ENCODE data around the gene HMCN2. TPM values are rescaled to one million over a fixed set of nuclear protein-coding genes. Genes with fewer than 3 reads are reported as not detected.
A peak's percentile ranks its signal among the peaks of the same experiment; 100 is the strongest.
"Not testable (repeated sequence)": the region's sequence is repeated elsewhere in the genome, so short reads cannot be mapped to it uniquely, and the experiment has no call there.

The HMCN2 gene
- total RNA-seq, 2 donors from 2014 or later: 20.1 to 30.6 TPM

GRCh38 chr9:130431536-130432303 lies 166.2 kb downstream of the HMCN2 start:
- Histone ChIP-seq H3K4me3 (no peak overlapping the region), H3K27me3 (no peaks in the 10 kb centered on the region), H3K27ac (no peak overlapping the region), H3K36me3 (no peaks in the 10 kb centered on the region), H3K9ac (ENCODE audit: low read depth in 2 of 2, low read length in 2 of 2) (no peak overlapping the region), H3K4me1 (peaks cover 12% of the 10 kb centered on the region), H3K9me3 (no peaks in the 10 kb centered on the region)
- TF ChIP-seq CTCF (IDR thresholded peaks at IDR 0.05): no peak
- intact Hi-C loops (cut with DNase I): no loop called here
- DNase-seq: no peak

GRCh38 chr9:130432362-130432761 lies 166.8 kb downstream of the HMCN2 start:
- peak; percentile 19 for TF ChIP-seq CTCF (IDR thresholded peaks at IDR 0.05)
- Histone ChIP-seq H3K27ac (no peak overlapping the region), H3K36me3 (no peaks in the 10 kb centered on the region), H3K9ac (ENCODE audit: low read depth in 2 of 2, low read length in 2 of 2) (no peak overlapping the region), H3K9me3 (no peaks in the 10 kb centered on the region), H3K27me3 (no peaks in the 10 kb centered on the region), H3K4me3 (no peak overlapping the region), H3K4me1 (peaks cover 9% of the 10 kb centered on the region)
- intact Hi-C loops (cut with DNase I): no loop called here
- DNase-seq: no peak

GRCh38 chr9:130432796-130433167 lies 167.2 kb downstream of the HMCN2 start:
- no peaks in the 10 kb centered on the region for H3K27me3 ChIP-seq
- peak overlapping the region; percentile 21 for H3K4me3 ChIP-seq
- H3K4me1 ChIP-seq: peaks cover 7% of the 10 kb centered on the region
- no peaks in the 10 kb centered on the region for H3K36me3 ChIP-seq
- no peak for DNase-seq
- no peak overlapping the region for H3K27ac ChIP-seq
- intact Hi-C loops (cut with DNase I): no loop called here
- H3K9me3 ChIP-seq: no peaks in the 10 kb centered on the region
- no peak for TF ChIP-seq CTCF (IDR thresholded peaks at IDR 0.05)
- H3K9ac ChIP-seq (ENCODE audit: low read depth in 2 of 2, low read length in 2 of 2): peak overlapping the region in 1 of 2 donors; percentile 24

GRCh38 chr9:130433168-130433946 lies 167.8 kb downstream of the HMCN2 start:
- Histone ChIP-seq H3K27ac (no peak overlapping the region), H3K27me3 (no peaks in the 10 kb centered on the region), H3K36me3 (no peaks in the 10 kb centered on the region), H3K9ac (ENCODE audit: low read depth in 2 of 2, low read length in 2 of 2) (peak overlapping the region in 1 of 2 donors; percentile 24), H3K4me1 (peaks cover 7% of the 10 kb centered on the region), H3K4me3 (peak overlapping the region; percentile 21), H3K9me3 (no peaks in the 10 kb centered on the region)
- TF ChIP-seq CTCF (IDR thresholded peaks at IDR 0.05): peak; percentile 64
- no peak for DNase-seq
- intact Hi-C loops (cut with DNase I): no loop called here

- H3K27ac ChIP-seq: no peak overlapping the region
- H3K36me3 ChIP-seq: no peaks in the 10 kb centered on the region
- peaks cover 7% of the 10 kb centered on the region for H3K4me1 ChIP-seq
- H3K27me3 ChIP-seq: no peaks in the 10 kb centered on the region
- no peak overlapping the region for H3K9ac ChIP-seq (ENCODE audit: low read depth in 2 of 2, low read length in 2 of 2)
- intact Hi-C loops (cut with DNase I): no loop called here
- no peak overlapping the region for H3K4me3 ChIP-seq
- TF ChIP-seq CTCF (IDR thresholded peaks at IDR 0.05): no peak
- H3K9me3 ChIP-seq: no peaks in the 10 kb centered on the region
- DNase-seq: no peak
Observed at GRCh38 chr9:130433947-130434262, 168.3 kb downstream of the HMCN2 start.

- H3K9ac ChIP-seq (ENCODE audit: low read depth in 2 of 2, low read length in 2 of 2); H3K9me3 ChIP-seq; H3K36me3 ChIP-seq; DNase-seq; H3K4me1 ChIP-seq; intact Hi-C loops (cut with DNase I); H3K4me3 ChIP-seq; H3K27me3 ChIP-seq; H3K27ac ChIP-seq: not testable (repeated sequence)
Observed at GRCh38 chr9:130434656-130435055, 169.1 kb downstream of the HMCN2 start.
